ENCODE results near the gene PBXIP1.

GRCh38 chr1:154934358-154934948 lies 21.4 kb downstream of the PBXIP1 start:
- TF ChIP-seq, protein P1, sequence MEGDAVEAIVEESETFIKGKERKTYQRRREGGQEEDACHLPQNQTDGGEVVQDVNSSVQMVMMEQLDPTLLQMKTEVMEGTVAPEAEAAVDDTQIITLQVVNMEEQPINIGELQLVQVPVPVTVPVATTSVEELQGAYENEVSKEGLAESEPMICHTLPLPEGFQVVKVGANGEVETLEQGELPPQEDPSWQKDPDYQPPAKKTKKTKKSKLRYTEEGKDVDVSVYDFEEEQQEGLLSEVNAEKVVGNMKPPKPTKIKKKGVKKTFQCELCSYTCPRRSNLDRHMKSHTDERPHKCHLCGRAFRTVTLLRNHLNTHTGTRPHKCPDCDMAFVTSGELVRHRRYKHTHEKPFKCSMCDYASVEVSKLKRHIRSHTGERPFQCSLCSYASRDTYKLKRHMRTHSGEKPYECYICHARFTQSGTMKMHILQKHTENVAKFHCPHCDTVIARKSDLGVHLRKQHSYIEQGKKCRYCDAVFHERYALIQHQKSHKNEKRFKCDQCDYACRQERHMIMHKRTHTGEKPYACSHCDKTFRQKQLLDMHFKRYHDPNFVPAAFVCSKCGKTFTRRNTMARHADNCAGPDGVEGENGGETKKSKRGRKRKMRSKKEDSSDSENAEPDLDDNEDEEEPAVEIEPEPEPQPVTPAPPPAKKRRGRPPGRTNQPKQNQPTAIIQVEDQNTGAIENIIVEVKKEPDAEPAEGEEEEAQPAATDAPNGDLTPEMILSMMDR (IDR thresholded peaks at IDR 0.05), result no peak
- no peak for TF ChIP-seq POLR2A (IDR thresholded peaks at IDR 0.05)
